ENCODE measurements around the gene DCAF8L1.
"Not testable (repeated sequence)": the region's sequence is repeated elsewhere in the genome, so short reads cannot be mapped to it uniquely, and the experiment has no call there.

DCAF8L1 gene

GRCh38 chrX:27981349-27981748 is at the start of gene DCAF8L1:
TSS of gene DCAF8L1 (minus strand) at chrX:27981449. CDS start at chrX:27981334, 115 bp downstream.
- no peak for DNase-seq (ENCODE audit: low read depth, low spot score)

- no peak for DNase-seq (ENCODE audit: low read depth, low spot score)
Observed at GRCh38 chrX:28022371-28022770, 41.1 kb upstream of the DCAF8L1 start.

GRCh38 chrX:28016823-28017222 is 35.6 kb upstream of the DCAF8L1 start:
- no peak for DNase-seq (ENCODE audit: low read depth, low spot score)

- no peak for DNase-seq (ENCODE audit: low read depth, low spot score)
Observed at GRCh38 chrX:28015993-28016392, 34.7 kb upstream of the DCAF8L1 start.

GRCh38 chrX:28010875-28011274 is 29.6 kb upstream of the DCAF8L1 start:
- no peak for DNase-seq (ENCODE audit: low read depth, low spot score)

GRCh38 chrX:27998666-27999065 is 17.4 kb upstream of the DCAF8L1 start:
- DNase-seq (ENCODE audit: low read depth, low spot score), result no peak

- DNase-seq (ENCODE audit: low read depth, low spot score), result no peak
Observed at GRCh38 chrX:27997622-27998021, 16.4 kb upstream of the DCAF8L1 start.

GRCh38 chrX:27996132-27996531 is 14.9 kb upstream of the DCAF8L1 start:
- no peak for DNase-seq (ENCODE audit: low read depth, low spot score)

GRCh38 chrX:27995611-27996010 is 14.4 kb upstream of the DCAF8L1 start:
- no peak for DNase-seq (ENCODE audit: low read depth, low spot score)

- no peak for DNase-seq (ENCODE audit: low read depth, low spot score)
Observed at GRCh38 chrX:27987862-27988646, 6.8 kb upstream of the DCAF8L1 start.

GRCh38 chrX:27976934-27977333 is 4.3 kb downstream of the DCAF8L1 start:
- DNase-seq (ENCODE audit: low read depth, low spot score), result not testable (repeated sequence)

- no peak for DNase-seq (ENCODE audit: low read depth, low spot score)
Observed at GRCh38 chrX:27976284-27976683, 5.0 kb downstream of the DCAF8L1 start.

- no peak for DNase-seq (ENCODE audit: low read depth, low spot score)
Observed at GRCh38 chrX:27968878-27969277, 12.4 kb downstream of the DCAF8L1 start.

- no peak for DNase-seq (ENCODE audit: low read depth, low spot score)
Observed at GRCh38 chrX:27968352-27968751, 12.9 kb downstream of the DCAF8L1 start.

GRCh38 chrX:27966955-27967354 is 14.3 kb downstream of the DCAF8L1 start:
- DNase-seq (ENCODE audit: low read depth, low spot score), result no peak

- no peak for DNase-seq (ENCODE audit: low read depth, low spot score)
Observed at GRCh38 chrX:27966492-27966891, 14.8 kb downstream of the DCAF8L1 start.

- not testable (repeated sequence) for DNase-seq (ENCODE audit: low read depth, low spot score)
Observed at GRCh38 chrX:27965348-27965747, 15.9 kb downstream of the DCAF8L1 start.

GRCh38 chrX:27964432-27964831 is 16.8 kb downstream of the DCAF8L1 start:
- DNase-seq (ENCODE audit: low read depth, low spot score), result no peak

GRCh38 chrX:27960410-27960809 is 20.8 kb downstream of the DCAF8L1 start:
- DNase-seq (ENCODE audit: low read depth, low spot score), result not testable (repeated sequence)

GRCh38 chrX:27953171-27953570 is 28.1 kb downstream of the DCAF8L1 start:
- DNase-seq (ENCODE audit: low read depth, low spot score), result no peak

- DNase-seq (ENCODE audit: low read depth, low spot score), result no peak
Observed at GRCh38 chrX:27933361-27933760, 47.9 kb downstream of the DCAF8L1 start.
